ENCODE results near the gene ARID1B.

ARID1B gene

GRCh38 chr6:157120534-157121232 is 343.5 kb downstream of the ARID1B start:
- no peak for DNase-seq
- no peak overlapping the region for H3K4me2 ChIP-seq (ENCODE audit: low read depth, low read length)
- no peak for TF ChIP-seq CTCF (IDR thresholded peaks at IDR 0.05; ENCODE audit: low read length)
- no peak for TF ChIP-seq EZH2 (optimal IDR thresholded peaks at IDR 0.05; ENCODE audit: low read depth, low read length)
- TF ChIP-seq EZH2phosphoT487 (IDR thresholded peaks at IDR 0.05; ENCODE audit: low read length), result no peak
- H3K27me3 ChIP-seq (replicated peaks; ENCODE audit: insufficient read depth, low read length), result no peaks in the 10 kb centered on the region
- H3K4me1 ChIP-seq (ENCODE audit: low read length), result no peaks in the 10 kb centered on the region
- H3K27ac ChIP-seq (ENCODE audit: low read length), result no peak overlapping the region
- H4K20me1 ChIP-seq (ENCODE audit: insufficient read depth, low read length), result no peaks in the 10 kb centered on the region
- no peaks in the 10 kb centered on the region for H3K9me2 ChIP-seq (replicated peaks; ENCODE audit: insufficient read depth, low read length)
- no peak overlapping the region for H3K4me3 ChIP-seq (ENCODE audit: low read length)
- H2AFZ ChIP-seq (ENCODE audit: low read length), result no peak overlapping the region
- H3K79me2 ChIP-seq (ENCODE audit: low read length), result no peaks in the 10 kb centered on the region
- H3K36me3 ChIP-seq (replicated peaks; ENCODE audit: insufficient read depth, low read length), result no peaks in the 10 kb centered on the region
- no peaks in the 10 kb centered on the region for H3K9me3 ChIP-seq (replicated peaks; ENCODE audit: insufficient read depth, low read length)
- H3F3A ChIP-seq (ENCODE audit: insufficient read depth, low read length), result no peaks in the 10 kb centered on the region
- no peak overlapping the region for H3K9ac ChIP-seq (ENCODE audit: low read length)

GRCh38 chr6:157121897-157122296 is 344.7 kb downstream of the ARID1B start:
- no peaks in the 10 kb centered on the region for H3K79me2 ChIP-seq (ENCODE audit: low read length)
- no peak overlapping the region for H3K27ac ChIP-seq (ENCODE audit: low read length)
- H3K4me3 ChIP-seq (ENCODE audit: low read length), result no peak overlapping the region
- TF ChIP-seq CTCF (IDR thresholded peaks at IDR 0.05; ENCODE audit: low read length) (no peak), EZH2phosphoT487 (IDR thresholded peaks at IDR 0.05; ENCODE audit: low read length) (no peak), EZH2 (optimal IDR thresholded peaks at IDR 0.05; ENCODE audit: low read depth, low read length) (no peak)
- H3K9ac ChIP-seq (ENCODE audit: low read length), result no peak overlapping the region
- no peak for DNase-seq
- H4K20me1 ChIP-seq (ENCODE audit: insufficient read depth, low read length), result no peaks in the 10 kb centered on the region
- H3F3A ChIP-seq (ENCODE audit: insufficient read depth, low read length), result no peaks in the 10 kb centered on the region
- no peaks in the 10 kb centered on the region for H3K27me3 ChIP-seq (replicated peaks; ENCODE audit: insufficient read depth, low read length)
- no peak overlapping the region for H3K4me2 ChIP-seq (ENCODE audit: low read depth, low read length)
- no peaks in the 10 kb centered on the region for H3K9me3 ChIP-seq (replicated peaks; ENCODE audit: insufficient read depth, low read length)
- no peak overlapping the region for H2AFZ ChIP-seq (ENCODE audit: low read length)
- H3K36me3 ChIP-seq (replicated peaks; ENCODE audit: insufficient read depth, low read length), result no peaks in the 10 kb centered on the region
- H3K9me2 ChIP-seq (replicated peaks; ENCODE audit: insufficient read depth, low read length), result no peaks in the 10 kb centered on the region
- no peaks in the 10 kb centered on the region for H3K4me1 ChIP-seq (ENCODE audit: low read length)

- no peaks in the 10 kb centered on the region for H3K4me1 ChIP-seq (ENCODE audit: low read length)
- H3K36me3 ChIP-seq (replicated peaks; ENCODE audit: insufficient read depth, low read length), result no peaks in the 10 kb centered on the region
- no peak overlapping the region for H3K4me3 ChIP-seq (ENCODE audit: low read length)
- H3F3A ChIP-seq (ENCODE audit: insufficient read depth, low read length), result no peaks in the 10 kb centered on the region
- H4K20me1 ChIP-seq (ENCODE audit: insufficient read depth, low read length), result no peaks in the 10 kb centered on the region
- TF ChIP-seq CTCF (IDR thresholded peaks at IDR 0.05; ENCODE audit: low read length), result no peak
- TF ChIP-seq EZH2phosphoT487 (IDR thresholded peaks at IDR 0.05; ENCODE audit: low read length), result no peak
- no peak overlapping the region for H2AFZ ChIP-seq (ENCODE audit: low read length)
- no peak overlapping the region for H3K9ac ChIP-seq (ENCODE audit: low read length)
- H3K27ac ChIP-seq (ENCODE audit: low read length), result no peak overlapping the region
- no peak overlapping the region for H3K4me2 ChIP-seq (ENCODE audit: low read depth, low read length)
- H3K9me3 ChIP-seq (replicated peaks; ENCODE audit: insufficient read depth, low read length), result no peaks in the 10 kb centered on the region
- H3K79me2 ChIP-seq (ENCODE audit: low read length), result no peaks in the 10 kb centered on the region
- DNase-seq, result no peak
- H3K9me2 ChIP-seq (replicated peaks; ENCODE audit: insufficient read depth, low read length), result no peaks in the 10 kb centered on the region
- no peaks in the 10 kb centered on the region for H3K27me3 ChIP-seq (replicated peaks; ENCODE audit: insufficient read depth, low read length)
These were observed 346.1 kb downstream of the ARID1B start for GRCh38 chr6:157123234-157123633.

Data from MM.1S (cell line).